Smooth muscle cell (in vitro differentiated cells): ENCODE data around the gene SLC35D1. TPM values are rescaled to one million over a fixed set of nuclear protein-coding genes. Genes with fewer than 3 reads are reported as not detected.

Source experiments
- DNase-seq: peaks from one replicate; lab custom pipeline; 2025; ENCODE audit not compliant: unreplicated experiment; lab: John Stamatoyannopoulos, UW
- H2AFZ ChIP-seq: fragments of 200-600 bp; sonication (generic); 2 replicates; pipeline ENCODE4 v1.6.0; 2016; ENCODE audit warnings: antibody characterized with exemption, low read depth, mild to moderate bottlenecking
- H3F3A ChIP-seq: fragments of 200-600 bp; sonication (generic); 2 replicates; pipeline ENCODE4 v1.6.0; 2017; ENCODE audit warnings: antibody characterized with exemption, low read depth
- H3K27ac ChIP-seq: fragments of 200-600 bp; sonication (generic); 2 replicates; pipeline ENCODE4 v1.5.1; 2016; ENCODE audit warnings: low read depth, mild to moderate bottlenecking
- H3K27me3 ChIP-seq: fragments of 200-600 bp; sonication (generic); 2 replicates; pipeline ENCODE4 v1.6.1; 2016; ENCODE audit warnings: low read depth, mild to moderate bottlenecking
- H3K36me3 ChIP-seq: fragments of 200-600 bp; sonication (generic); 2 replicates; pipeline ENCODE4 v1.5.1; 2016; ENCODE audit warnings: low read depth
- H3K4me1 ChIP-seq: fragments of 200-600 bp; sonication (generic); 2 replicates; pipeline ENCODE4 v1.5.1; 2016; ENCODE audit warnings: low read depth
- H3K4me2 ChIP-seq: fragments of 200-600 bp; sonication (generic); 2 replicates; pipeline ENCODE4 v1.6.0; 2016; ENCODE audit warnings: mild to moderate bottlenecking
- H3K4me3 ChIP-seq: fragments of 200-600 bp; sonication (generic); 2 replicates; pipeline ENCODE4 v1.5.1; 2016; ENCODE audit warnings: mild to moderate bottlenecking
- H3K79me2 ChIP-seq: fragments of 200-600 bp; sonication (generic); 2 replicates; pipeline ENCODE4 v1.6.0; 2016; ENCODE audit warnings: low read depth, mild to moderate bottlenecking
- H3K9ac ChIP-seq: fragments of 200-600 bp; sonication (generic); 2 replicates; pipeline ENCODE4 v1.6.0; 2016; ENCODE audit warnings: low read depth
- H3K9me3 ChIP-seq: fragments of 200-600 bp; sonication (generic); replicated peaks from 2 replicates; pipeline ENCODE4 v1.5.1; 2016; ENCODE audit warnings: low read depth
- H4K20me1 ChIP-seq: fragments of 200-600 bp; sonication (generic); 2 replicates; pipeline ENCODE4 v1.6.0; 2016; ENCODE audit warnings: low read depth
- CTCF ChIP-seq: fragments of 200-600 bp; sonication (generic); IDR thresholded peaks from 2 replicates; pipeline ENCODE4 v1.5.1; 2017; ENCODE audit warnings: borderline replicate concordance, mild to moderate bottlenecking, antibody characterized with exemption; ENCODE audit not compliant: insufficient read depth, poor library complexity, severe bottlenecking
- WGBS: methylation state at CpG from one replicate; pipeline ENCODE4 v1.1.7; 2016; ENCODE audit warnings: low lambda C conversion rate; 5-methylcytosine and 5-hydroxymethylcytosine counted together
- polyA plus RNA-seq: library from polyadenylated mRNA; unstranded; fragments of >200 nt; fragmentation: Nextera tagmentation; extraction: Ambion mirVana; gene quantifications from 2 replicates; pipeline ENCODE4 v1.2.1, GENCODE V29; 2016
- small RNA-seq: library from RNA; depleted of rRNA; stranded (forward); fragments of <200 nt; gene quantifications from one replicate; pipeline ENCODE3, GENCODE V24; 2014
- total RNA-seq: library from RNA; depleted of rRNA; stranded (reverse); fragments of >200 nt; gene quantifications from 2 replicates; pipeline ENCODE4 v1.2.3, GENCODE V29; 2014

Gene SLC35D1
- total and polyA plus RNA-seq, 2 experiments from 2014 or later, result 13.3 to 28.2 TPM

- no peaks in the 10 kb centered on the region for H3K9me3 ChIP-seq
- H3F3A ChIP-seq, result no peaks in the 10 kb centered on the region
- no peak overlapping the region for H3K9ac ChIP-seq
- TF ChIP-seq CTCF, result no peak
- H3K4me2 ChIP-seq, result no peak overlapping the region
- H3K36me3 ChIP-seq, result peaks cover 12% of the 10 kb centered on the region
- H3K27me3 ChIP-seq, result no peaks in the 10 kb centered on the region
- H3K4me1 ChIP-seq, result no peaks in the 10 kb centered on the region
- DNase-seq, result no peak
- H4K20me1 ChIP-seq, result peaks cover 52% of the 10 kb centered on the region
- H2AFZ ChIP-seq, result no peak overlapping the region
- 98% methylated on average over 4 of the region's 4 CpGs for WGBS
- no peak overlapping the region for H3K4me3 ChIP-seq
- H3K79me2 ChIP-seq, result peaks cover 30% of the 10 kb centered on the region
- no peak overlapping the region for H3K27ac ChIP-seq
These were observed 99.7 kb downstream of the SLC35D1 start for GRCh38 chr1:66954208-66954607.

- Histone ChIP-seq H2AFZ (no peak overlapping the region), H3K4me1 (no peaks in the 10 kb centered on the region), H4K20me1 (peaks cover 51% of the 10 kb centered on the region), H3K27ac (no peak overlapping the region), H3K9me3 (no peaks in the 10 kb centered on the region), H3K36me3 (peaks cover 10% of the 10 kb centered on the region), H3K4me3 (no peak overlapping the region), H3K79me2 (peaks cover 25% of the 10 kb centered on the region), H3K4me2 (no peak overlapping the region), H3K27me3 (no peaks in the 10 kb centered on the region), H3K9ac (no peak overlapping the region), H3F3A (no peaks in the 10 kb centered on the region)
- no peak for DNase-seq
- WGBS, result 53% methylated on average over 6 of the region's 6 CpGs
- no peak for TF ChIP-seq CTCF
These were observed 102.4 kb downstream of the SLC35D1 start for GRCh38 chr1:66951513-66951912.

Small RNAs within 50 kb of the gene (small RNA-seq; reads per million reads assigned to genes)
- not detected for gene RF00322

Other genes starting within 250 kb of the SLC35D1 start
- gene DNAI4, start 129.3 kb downstream of the SLC35D1 start, total RNA-seq, result 2.2 and 2.4 TPM in 2 replicates
- gene DNAI4, start 129.3 kb downstream of the SLC35D1 start, polyA plus RNA-seq, result 0.63 and 3.9 TPM in 2 replicates
- 36.1 and 54.4 TPM in 2 replicates for gene MIER1, start 129.2 kb downstream of the SLC35D1 start, total RNA-seq
- 17.4 and 25.5 TPM in 2 replicates for gene MIER1, start 129.2 kb downstream of the SLC35D1 start, polyA plus RNA-seq
- gene C1orf141, start 80.8 kb upstream of the SLC35D1 start, total RNA-seq, result not detected in 2 replicates
- gene C1orf141, start 80.8 kb upstream of the SLC35D1 start, polyA plus RNA-seq, result not detected in 2 replicates
- not detected in 2 replicates for gene IL23R, start 112.3 kb upstream of the SLC35D1 start, total RNA-seq
- not detected in 2 replicates for gene IL23R, start 112.3 kb upstream of the SLC35D1 start, polyA plus RNA-seq